ENCODE data around the gene OBSCN. TPM values are rescaled to one million over a fixed set of nuclear protein-coding genes. Genes with fewer than 3 reads are reported as not detected.

Gene OBSCN
- total RNA-seq, 2 donors from 2014 or later = 14.5 to 34.9 TPM

- intact Hi-C loops (cut with DNase I) = no loop called here
- Histone ChIP-seq H3K9me3 (no peaks in the 10 kb centered on the region), H3K36me3 (replicated peaks in 1 of 2; ENCODE audit: insufficient read depth in 1 of 2, low read depth in 2 of 2) (peaks cover 0 to 8% of the 10 kb centered on the region in 2 donors), H3K4me3 (no peak overlapping the region), H3K4me1 (peaks cover 9% of the 10 kb centered on the region), H3K27me3 (no peaks in the 10 kb centered on the region), H3K27ac (peak overlapping the region in 3 of 4 donors; percentile 38 to 69 (median 52))
- ATAC-seq (peak; percentile 7), DNase-seq (peak in 1 of 4 donors; percentile 11)
- 83 to 90% methylated on average over 5 to 9 of the region's 9 CpGs for WGBS, 2 donors
- TF ChIP-seq, protein P1, sequence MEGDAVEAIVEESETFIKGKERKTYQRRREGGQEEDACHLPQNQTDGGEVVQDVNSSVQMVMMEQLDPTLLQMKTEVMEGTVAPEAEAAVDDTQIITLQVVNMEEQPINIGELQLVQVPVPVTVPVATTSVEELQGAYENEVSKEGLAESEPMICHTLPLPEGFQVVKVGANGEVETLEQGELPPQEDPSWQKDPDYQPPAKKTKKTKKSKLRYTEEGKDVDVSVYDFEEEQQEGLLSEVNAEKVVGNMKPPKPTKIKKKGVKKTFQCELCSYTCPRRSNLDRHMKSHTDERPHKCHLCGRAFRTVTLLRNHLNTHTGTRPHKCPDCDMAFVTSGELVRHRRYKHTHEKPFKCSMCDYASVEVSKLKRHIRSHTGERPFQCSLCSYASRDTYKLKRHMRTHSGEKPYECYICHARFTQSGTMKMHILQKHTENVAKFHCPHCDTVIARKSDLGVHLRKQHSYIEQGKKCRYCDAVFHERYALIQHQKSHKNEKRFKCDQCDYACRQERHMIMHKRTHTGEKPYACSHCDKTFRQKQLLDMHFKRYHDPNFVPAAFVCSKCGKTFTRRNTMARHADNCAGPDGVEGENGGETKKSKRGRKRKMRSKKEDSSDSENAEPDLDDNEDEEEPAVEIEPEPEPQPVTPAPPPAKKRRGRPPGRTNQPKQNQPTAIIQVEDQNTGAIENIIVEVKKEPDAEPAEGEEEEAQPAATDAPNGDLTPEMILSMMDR (IDR thresholded peaks at IDR 0.05) = no peak
- TF ChIP-seq POLR2A (IDR thresholded peaks at IDR 0.05) = no peak
Observed at GRCh38 chr1:228393811-228394570, 186.1 kb downstream of the OBSCN start.

- H3K36me3 ChIP-seq (replicated peaks in 1 of 2; ENCODE audit: insufficient read depth in 1 of 2, low read depth in 2 of 2) = peaks cover 0 to 8% of the 10 kb centered on the region in 2 donors
- H3K4me3 ChIP-seq = no peak overlapping the region
- 89 to 92% methylated on average over 16 to 37 of the region's 38 CpGs for WGBS, 2 donors
- peak in 1 of 4 donors; percentile 10 for DNase-seq
- peaks cover 9% of the 10 kb centered on the region for H3K4me1 ChIP-seq
- intact Hi-C loops (cut with DNase I) = no loop called here
- ATAC-seq = no peak
- no peaks in the 10 kb centered on the region for H3K27me3 ChIP-seq
- no peak overlapping the region for H3K27ac ChIP-seq
- TF ChIP-seq, protein P1 (IDR thresholded peaks at IDR 0.05) = no peak
- no peak for TF ChIP-seq POLR2A (IDR thresholded peaks at IDR 0.05)
- no peaks in the 10 kb centered on the region for H3K9me3 ChIP-seq
Observed at GRCh38 chr1:228394571-228395394, 186.9 kb downstream of the OBSCN start.

GRCh38 chr1:228396770-228397662 lies 189.2 kb downstream of the OBSCN start:
- peaks cover 9% of the 10 kb centered on the region for H3K4me1 ChIP-seq
- H3K27ac ChIP-seq = no peak overlapping the region
- intact Hi-C loops (cut with DNase I) = no loop called here
- H3K36me3 ChIP-seq (replicated peaks in 1 of 2; ENCODE audit: insufficient read depth in 1 of 2, low read depth in 2 of 2) = peaks cover 0 to 10% of the 10 kb centered on the region in 2 donors
- no peaks in the 10 kb centered on the region for H3K9me3 ChIP-seq
- TF ChIP-seq, protein P1 (IDR thresholded peaks at IDR 0.05) = no peak
- no peak for TF ChIP-seq POLR2A (IDR thresholded peaks at IDR 0.05)
- DNase-seq (peak in 1 of 4 donors; percentile 10), ATAC-seq (no peak)
- no peak overlapping the region for H3K4me3 ChIP-seq
- 92% methylated on average over 11 to 20 of the region's 21 CpGs for WGBS, 2 donors
- H3K27me3 ChIP-seq = no peaks in the 10 kb centered on the region

GRCh38 chr1:228397966-228398365 lies 190.1 kb downstream of the OBSCN start:
- no peak for DNase-seq
- Histone ChIP-seq H3K4me3 (no peak overlapping the region), H3K36me3 (replicated peaks in 1 of 2; ENCODE audit: insufficient read depth in 1 of 2, low read depth in 2 of 2) (peaks cover 0 to 10% of the 10 kb centered on the region in 2 donors), H3K9me3 (no peaks in the 10 kb centered on the region), H3K27me3 (no peaks in the 10 kb centered on the region), H3K4me1 (peaks cover 9% of the 10 kb centered on the region), H3K27ac (no peak overlapping the region)
- whole genome bisulfite sequencing, 2 donors = 91 to 92% methylated on average over 6 of the region's 6 CpGs
- ATAC-seq = no peak
- TF ChIP-seq, protein P1 (IDR thresholded peaks at IDR 0.05) = no peak
- TF ChIP-seq POLR2A (IDR thresholded peaks at IDR 0.05) = no peak
- intact Hi-C loops (cut with DNase I) = no loop called here
